KOPT-K1 (cell line): ENCODE data around the gene PGAM1.
"Not testable (repeated sequence)": the region's sequence is repeated elsewhere in the genome, so short reads cannot be mapped to it uniquely, and the experiment has no call there.

ENCODE experiments used
- H3K27ac ChIP-seq: fragments of 200-600 bp; sonication (generic); 2 replicates; pipeline ENCODE4 v1.5.1; 2016; ENCODE audit warnings: antibody characterized with exemption, mild to moderate bottlenecking, low read depth, low read length; ENCODE audit not compliant: poor library complexity, severe bottlenecking
- H3K36me3 ChIP-seq: fragments of 200-600 bp; sonication (generic); 2 replicates; pipeline ENCODE4 v1.5.1; 2017; ENCODE audit warnings: antibody characterized with exemption, mild to moderate bottlenecking, low read length, moderate library complexity; ENCODE audit not compliant: insufficient read depth
- H3K9me3 ChIP-seq: fragments of 200-600 bp; sonication (generic); 2 replicates; pipeline ENCODE4 v1.5.1; 2017; ENCODE audit warnings: antibody characterized with exemption, low read length, mild to moderate bottlenecking; ENCODE audit not compliant: insufficient read depth, poor library complexity, severe bottlenecking

Gene PGAM1

DNA sequence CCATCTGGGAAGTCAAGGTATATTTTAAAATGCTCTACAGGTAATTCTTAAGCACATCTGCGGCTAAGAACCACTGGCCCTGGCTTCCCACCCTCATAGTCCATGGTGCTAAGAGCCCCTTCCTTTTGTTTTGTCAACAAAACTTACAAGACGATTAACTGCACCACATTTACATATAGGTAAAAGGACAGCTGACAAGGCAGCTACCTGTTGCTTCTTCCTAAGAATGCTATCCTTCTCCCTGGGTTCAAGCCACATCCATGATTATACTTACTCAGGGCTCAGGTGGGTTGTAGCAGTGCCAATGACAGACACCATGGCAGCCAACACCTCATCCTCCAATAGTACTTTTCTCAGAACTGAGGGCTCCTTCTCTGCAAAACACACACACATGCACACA is 36.3 kb downstream of the PGAM1 start:
- Histone ChIP-seq H3K36me3 (peaks cover 100% of the 10 kb centered on the region), H3K27ac (no peak overlapping the region), H3K9me3 (no peaks in the 10 kb centered on the region)

GRCh38 chr10:97463363-97464132 is 37.6 kb downstream of the PGAM1 start:
- no peak overlapping the region for H3K27ac ChIP-seq
- peaks cover 100% of the 10 kb centered on the region for H3K36me3 ChIP-seq
- H3K9me3 ChIP-seq, result no peaks in the 10 kb centered on the region

DNA sequence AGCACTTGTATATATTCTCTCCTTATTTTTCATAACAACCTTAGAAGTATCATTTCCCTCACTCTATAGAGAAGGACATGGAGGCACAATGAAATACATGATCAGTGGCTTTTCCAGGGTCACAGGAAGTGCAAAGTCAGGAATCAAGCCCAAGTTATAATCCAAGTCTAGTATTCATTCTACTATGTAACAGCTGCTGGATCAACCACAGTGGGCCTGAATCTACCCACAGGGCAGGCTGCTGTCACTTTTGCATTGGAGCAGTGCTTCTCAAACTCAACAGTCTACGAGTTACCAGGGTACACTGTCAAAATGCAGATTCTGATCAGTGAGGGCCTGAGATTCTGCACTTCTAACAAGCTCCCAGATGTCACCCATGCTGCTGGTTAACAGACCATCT is 38.2 kb downstream of the PGAM1 start:
- peaks cover 100% of the 10 kb centered on the region for H3K36me3 ChIP-seq
- no peak overlapping the region for H3K27ac ChIP-seq
- no peaks in the 10 kb centered on the region for H3K9me3 ChIP-seq

GRCh38 chr10:97465982-97466381 is 40.0 kb downstream of the PGAM1 start:
- Histone ChIP-seq H3K27ac (no peak overlapping the region), H3K36me3 (peaks cover 100% of the 10 kb centered on the region), H3K9me3 (no peaks in the 10 kb centered on the region)

DNA sequence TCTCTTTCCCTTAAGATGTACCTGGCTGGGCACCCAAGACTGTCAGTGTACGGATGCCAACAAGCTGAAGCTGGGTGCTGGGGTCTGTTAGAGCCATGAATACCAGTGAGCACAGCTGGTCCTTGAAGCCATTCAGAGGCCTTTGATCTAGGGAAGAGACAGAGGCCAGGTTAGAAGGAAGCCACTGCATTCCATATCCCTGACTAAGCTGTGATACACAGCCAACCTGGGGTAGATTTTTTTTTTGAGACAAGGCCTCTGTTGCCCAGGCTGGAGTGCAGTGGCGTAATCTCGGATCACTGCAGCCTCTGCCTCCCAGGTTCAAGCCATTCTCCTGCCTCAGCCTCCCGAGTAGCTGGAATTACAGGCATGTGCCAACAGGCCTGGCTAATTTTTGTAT is 40.8 kb downstream of the PGAM1 start:
- Histone ChIP-seq H3K27ac (no peak overlapping the region), H3K9me3 (no peaks in the 10 kb centered on the region), H3K36me3 (peaks cover 100% of the 10 kb centered on the region)

GRCh38 chr10:97468162-97468561 is 42.2 kb downstream of the PGAM1 start:
- no peak overlapping the region for H3K27ac ChIP-seq
- H3K9me3 ChIP-seq, result no peaks in the 10 kb centered on the region
- peaks cover 100% of the 10 kb centered on the region for H3K36me3 ChIP-seq

DNA sequence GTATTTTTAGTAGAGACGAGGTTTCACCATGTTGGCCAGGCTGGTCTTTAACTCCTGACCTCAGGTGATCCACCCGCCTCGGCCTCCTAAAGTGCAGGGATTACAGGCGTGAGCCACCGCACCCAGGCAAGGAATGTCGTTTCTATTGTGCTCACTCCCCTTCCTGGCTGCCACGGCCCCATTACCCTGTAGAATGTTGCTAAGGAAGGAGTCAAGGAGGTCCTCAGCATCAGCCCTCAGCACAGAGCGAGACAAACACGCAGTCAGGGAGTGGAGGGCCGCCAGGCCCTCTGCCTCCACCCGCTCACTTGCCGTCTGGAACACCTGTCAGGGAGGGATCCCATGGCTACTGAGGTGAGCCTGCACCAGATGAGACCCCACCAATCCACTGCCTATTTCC is 42.8 kb downstream of the PGAM1 start:
- not testable (repeated sequence) for H3K9me3 ChIP-seq, H3K27ac ChIP-seq
- H3K36me3 ChIP-seq, result peaks cover 100% of the 10 kb centered on the region

DNA sequence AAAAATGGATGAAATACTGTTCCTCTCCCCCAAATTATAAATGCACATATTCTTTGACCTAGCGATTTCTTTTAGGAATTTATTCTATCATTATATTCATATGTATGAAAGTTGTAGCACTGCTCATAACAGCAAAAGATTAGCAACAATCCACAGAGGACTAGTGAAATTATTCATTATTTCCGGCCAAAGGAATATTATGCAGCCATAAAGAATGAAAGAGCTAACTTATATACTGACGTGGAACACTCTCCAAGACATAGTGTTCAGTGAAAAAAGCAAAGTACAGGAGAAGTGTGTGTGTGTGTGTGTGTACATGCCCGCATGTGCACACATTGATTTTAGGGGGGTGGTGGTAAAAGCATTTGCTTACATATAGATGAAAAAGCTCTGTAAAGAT is 48.9 kb downstream of the PGAM1 start:
- peaks cover 100% of the 10 kb centered on the region for H3K36me3 ChIP-seq
- no peaks in the 10 kb centered on the region for H3K9me3 ChIP-seq
- no peak overlapping the region for H3K27ac ChIP-seq

DNA sequence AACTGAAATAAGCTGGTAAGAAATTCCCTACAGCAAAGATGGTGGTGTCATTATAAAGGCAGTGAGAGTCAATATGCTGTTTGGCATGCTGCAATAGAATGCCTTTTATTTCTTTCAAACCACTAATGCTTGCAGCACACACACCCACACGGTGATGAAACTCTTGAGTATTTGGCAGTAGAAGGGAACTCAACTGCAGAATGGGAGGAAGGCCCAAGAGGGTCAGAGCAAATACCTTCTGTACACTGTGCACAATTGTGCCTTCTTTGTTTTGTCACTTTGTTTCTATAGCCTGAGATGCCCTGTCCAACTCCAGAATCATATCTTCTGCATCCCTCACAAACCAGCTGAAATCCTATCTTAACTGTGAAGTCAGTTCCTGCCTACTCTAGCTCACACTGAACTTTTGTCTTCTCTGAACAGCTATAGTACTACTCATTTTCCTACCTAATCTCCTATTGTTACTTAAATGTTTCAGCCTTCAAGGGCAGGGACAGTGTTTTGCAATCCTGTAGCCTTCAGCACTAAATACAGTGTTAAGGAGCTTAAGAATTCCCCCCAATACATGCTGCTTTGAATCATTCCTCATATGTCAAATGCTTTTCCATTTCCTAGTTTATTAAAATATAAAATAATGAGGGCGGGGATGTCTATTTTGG is 50.1 kb downstream of the PGAM1 start:
- H3K36me3 ChIP-seq, result peaks cover 100% of the 10 kb centered on the region
- no peak overlapping the region for H3K27ac ChIP-seq
- H3K9me3 ChIP-seq, result no peaks in the 10 kb centered on the region

DNA sequence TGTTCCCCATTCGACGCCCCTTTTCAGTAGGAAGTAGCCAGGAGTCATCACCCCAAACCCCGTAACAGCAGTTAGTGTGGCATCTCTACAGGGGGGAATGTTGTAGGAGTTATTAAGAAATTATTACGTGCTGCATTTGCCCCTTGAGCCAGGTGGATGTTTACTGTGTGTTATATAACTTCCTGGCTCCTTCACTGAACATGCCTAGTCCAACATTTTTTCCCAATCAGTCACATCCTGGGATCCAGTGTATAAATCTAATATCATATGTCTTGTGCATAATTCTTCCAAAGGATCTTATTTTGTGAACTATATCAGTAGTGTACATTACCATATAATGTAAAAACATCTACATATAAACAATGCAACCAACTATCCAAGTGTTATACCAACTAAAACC is 53.4 kb downstream of the PGAM1 start:
- peaks cover 92% of the 10 kb centered on the region for H3K36me3 ChIP-seq
- H3K9me3 ChIP-seq, H3K27ac ChIP-seq: not testable (repeated sequence)

- Histone ChIP-seq H3K27ac (no peak overlapping the region), H3K9me3 (no peaks in the 10 kb centered on the region), H3K36me3 (peaks cover 92% of the 10 kb centered on the region)
Measured at GRCh38 chr10:97479939-97480338, 53.9 kb downstream of the PGAM1 start.

- Histone ChIP-seq H3K36me3 (peaks cover 90% of the 10 kb centered on the region), H3K27ac (no peak overlapping the region), H3K9me3 (no peaks in the 10 kb centered on the region)
Measured at GRCh38 chr10:97481071-97481470, 55.1 kb downstream of the PGAM1 start.

DNA sequence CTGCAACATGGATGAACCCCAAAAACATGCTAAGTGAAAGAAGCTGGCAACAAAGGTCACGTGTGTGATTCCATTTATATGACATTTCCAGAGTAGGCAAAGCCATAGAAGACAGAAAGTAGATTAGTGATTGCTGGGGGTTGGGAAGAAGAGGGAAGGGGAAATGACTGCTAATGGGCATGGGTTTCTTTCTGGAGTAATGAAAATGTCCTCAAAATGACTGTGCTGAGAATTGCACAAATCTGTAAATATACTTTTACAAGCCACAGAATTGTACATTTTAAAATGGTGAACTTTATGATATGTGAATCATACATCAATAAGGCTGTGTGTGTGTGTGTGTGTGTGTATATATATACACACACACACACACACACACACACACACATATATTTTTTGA is 56.4 kb downstream of the PGAM1 start:
- no peak overlapping the region for H3K27ac ChIP-seq
- H3K9me3 ChIP-seq, result no peaks in the 10 kb centered on the region
- H3K36me3 ChIP-seq, result peaks cover 80% of the 10 kb centered on the region
